ENCODE measurements around the gene ATN1. TPM values are rescaled to one million over a fixed set of nuclear protein-coding genes. Genes with fewer than 3 reads are reported as not detected.

Gene ATN1
- total RNA-seq, 2 donors from 2014 or later = 93.0 to 129 TPM

DNA sequence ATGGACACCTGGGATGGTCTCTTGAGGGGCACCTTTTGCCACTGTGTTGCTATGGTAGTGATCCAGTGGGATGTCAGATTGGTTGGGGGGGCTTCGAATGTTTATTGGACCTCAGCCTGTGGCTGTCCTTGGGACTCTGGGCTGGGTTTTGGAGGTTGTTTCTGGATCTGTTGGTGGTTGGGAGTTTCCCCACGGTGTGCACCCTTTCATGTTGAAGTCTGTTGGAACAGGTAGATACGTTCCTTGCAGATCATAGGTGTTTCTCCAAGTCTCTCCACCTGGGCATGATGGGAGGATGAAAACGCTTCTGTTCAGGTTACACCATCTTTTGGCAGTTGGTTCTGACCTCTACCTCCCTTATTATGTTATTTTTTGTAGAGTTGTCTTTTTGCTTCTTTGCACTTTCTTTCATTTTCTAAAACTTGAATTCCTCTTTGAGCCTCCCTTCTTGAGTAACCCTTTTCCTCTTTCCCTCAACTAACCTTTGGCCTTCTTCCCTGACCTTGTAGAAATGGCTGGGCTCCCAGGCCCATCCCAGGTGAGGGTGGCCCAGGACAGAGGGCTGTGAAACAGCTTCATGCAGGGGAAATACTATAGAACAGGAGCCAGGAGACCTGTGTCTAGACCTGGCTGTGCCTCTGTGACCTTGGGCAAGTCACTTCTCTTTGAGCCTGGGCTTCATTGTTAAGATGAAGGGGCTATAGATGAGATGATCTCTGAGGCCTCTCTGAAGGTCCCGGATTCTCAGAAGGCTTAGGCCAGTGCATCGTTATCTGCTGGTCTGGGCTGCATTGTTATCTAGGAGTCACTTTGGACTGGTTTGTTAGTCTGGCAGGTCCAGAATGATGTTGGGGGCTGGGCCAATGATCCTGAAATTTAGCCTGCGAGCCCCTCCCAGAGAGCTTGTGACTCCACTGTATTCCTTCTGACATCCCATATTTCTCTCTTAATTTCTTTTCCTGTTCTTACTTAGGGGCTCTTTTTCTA, 2.0 kb downstream of the ATN1 start:
- Histone ChIP-seq H3K36me3 (no peaks in the 10 kb centered on the region), H3K9me3 (no peaks in the 10 kb centered on the region), H3K27me3 (replicated peaks; ENCODE audit: insufficient read depth) (no peaks in the 10 kb centered on the region), H3K27ac (peak overlapping the region; percentile 94 to 98), H3K4me1 (replicated peaks) (peaks cover 24% of the 10 kb centered on the region), H3K4me3 (peak overlapping the region; percentile 92 to 95)
- TF ChIP-seq CTCF (IDR thresholded peaks at IDR 0.05) (no peak), POLR2AphosphoS5 (IDR thresholded peaks at IDR 0.05) (no peak), POLR2A (IDR thresholded peaks at IDR 0.05) (no peak)
- no peak for DNase-seq (ENCODE audit: low spot score)
- WGBS = 34% methylated on average over 7 of the region's 7 CpGs
- intact Hi-C loops (cut with DNase I) = loop anchor here (10.0 kb wide), 1 partner anchor 55 kb away; the partner anchor contains the start of gene SPSB2

- no peak for DNase-seq (ENCODE audit: low spot score)
- WGBS = 38% methylated on average over 1 of the region's 1 CpG
- H3K4me3 ChIP-seq = no peak overlapping the region
- intact Hi-C loops (cut with DNase I) = loop anchor here (10.0 kb wide), 1 partner anchor 58 kb away; the partner anchor contains the start of gene SPSB2
- TF ChIP-seq POLR2AphosphoS5 (IDR thresholded peaks at IDR 0.05) = no peak
- TF ChIP-seq CTCF (IDR thresholded peaks at IDR 0.05) = no peak
- TF ChIP-seq POLR2A (IDR thresholded peaks at IDR 0.05) = no peak
- H3K27me3 ChIP-seq (replicated peaks; ENCODE audit: insufficient read depth) = no peaks in the 10 kb centered on the region
- H3K9me3 ChIP-seq = no peaks in the 10 kb centered on the region
- H3K36me3 ChIP-seq = peaks cover 4 to 6% of the 10 kb centered on the region in 2 donors
- H3K4me1 ChIP-seq (replicated peaks) = peaks cover 18% of the 10 kb centered on the region
- H3K27ac ChIP-seq = no peak overlapping the region
Measured at GRCh38 chr12:6932766-6933165, 5.0 kb downstream of the ATN1 start.

- Histone ChIP-seq H3K4me3 (no peak overlapping the region), H3K27me3 (replicated peaks; ENCODE audit: insufficient read depth) (no peaks in the 10 kb centered on the region), H3K4me1 (replicated peaks) (peaks cover 23% of the 10 kb centered on the region), H3K36me3 (peaks cover 4 to 6% of the 10 kb centered on the region in 2 donors), H3K9me3 (no peaks in the 10 kb centered on the region), H3K27ac (peak overlapping the region; percentile 45 to 55)
- WGBS = 25% methylated on average over 8 of the region's 8 CpGs
- intact Hi-C loops (cut with DNase I) = loop anchor here (10.0 kb wide), 1 partner anchor 59 kb away; the partner anchor contains the start of gene SPSB2
- no peak for TF ChIP-seq POLR2A (IDR thresholded peaks at IDR 0.05)
- no peak for TF ChIP-seq CTCF (IDR thresholded peaks at IDR 0.05)
- no peak for TF ChIP-seq POLR2AphosphoS5 (IDR thresholded peaks at IDR 0.05)
- DNase-seq (ENCODE audit: low spot score) = no peak
Measured at GRCh38 chr12:6934110-6934509, 6.4 kb downstream of the ATN1 start.

GRCh38 chr12:6935371-6936193, 7.8 kb downstream of the ATN1 start:
- peaks cover 17% of the 10 kb centered on the region for H3K4me1 ChIP-seq (replicated peaks)
- peak overlapping the region in 1 of 2 donors; percentile 45 for H3K27ac ChIP-seq
- no peak for TF ChIP-seq POLR2A (IDR thresholded peaks at IDR 0.05)
- TF ChIP-seq CTCF (IDR thresholded peaks at IDR 0.05) = no peak
- TF ChIP-seq POLR2AphosphoS5 (IDR thresholded peaks at IDR 0.05) = no peak
- no peaks in the 10 kb centered on the region for H3K9me3 ChIP-seq
- H3K4me3 ChIP-seq = no peak overlapping the region
- DNase-seq (ENCODE audit: low spot score) = no peak
- intact Hi-C loops (cut with DNase I) = loop anchor here (10.0 kb wide), 1 partner anchor 61 kb away; the partner anchor contains the start of gene SPSB2
- peaks cover 4 to 6% of the 10 kb centered on the region in 2 donors for H3K36me3 ChIP-seq
- no peaks in the 10 kb centered on the region for H3K27me3 ChIP-seq (replicated peaks; ENCODE audit: insufficient read depth)
- 58% methylated on average over 14 of the region's 14 CpGs for WGBS

All from prostate gland (tissue), 2 donors.